Embryonic facial prominence (tissue), 1 donor: ENCODE results near the gene NFAM1.
A peak's percentile ranks its signal among the peaks of the same experiment; 100 is the strongest.

Experiments used
- DNase-seq: peaks from one replicate; pipeline ENCODE4 v3.0.0-alpha.2; 2016; ENCODE audit errors: extremely low spot score

The NFAM1 gene

DNA sequence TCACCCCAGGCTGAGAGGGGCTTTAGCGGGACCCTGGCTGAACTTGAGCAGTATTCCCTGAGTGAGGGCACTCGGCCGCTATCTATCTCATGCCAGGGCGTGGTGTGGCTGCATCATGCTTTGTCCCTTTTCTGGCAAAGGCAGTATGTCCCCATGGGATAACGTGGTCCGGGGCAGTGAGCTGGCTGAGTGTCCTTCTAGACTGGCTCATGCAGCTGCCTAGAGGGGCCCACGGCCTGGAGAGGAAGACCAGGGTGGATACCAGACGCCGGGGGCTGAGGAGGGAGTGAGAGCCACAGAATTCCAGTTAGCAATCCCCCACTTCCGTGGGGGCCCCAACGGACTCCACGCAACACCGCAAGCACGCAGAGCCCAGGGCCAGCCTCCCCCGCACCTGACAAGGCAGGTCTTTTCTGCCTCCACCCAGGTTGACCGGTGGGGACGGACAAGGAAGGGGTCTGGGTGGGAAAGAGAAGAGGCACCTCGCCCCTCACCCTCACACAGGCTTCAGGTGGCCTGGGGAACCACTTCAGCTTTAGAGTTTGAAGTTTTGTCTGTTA lies 15.5 kb downstream of the NFAM1 start:
- DNase-seq: no peak

DNA sequence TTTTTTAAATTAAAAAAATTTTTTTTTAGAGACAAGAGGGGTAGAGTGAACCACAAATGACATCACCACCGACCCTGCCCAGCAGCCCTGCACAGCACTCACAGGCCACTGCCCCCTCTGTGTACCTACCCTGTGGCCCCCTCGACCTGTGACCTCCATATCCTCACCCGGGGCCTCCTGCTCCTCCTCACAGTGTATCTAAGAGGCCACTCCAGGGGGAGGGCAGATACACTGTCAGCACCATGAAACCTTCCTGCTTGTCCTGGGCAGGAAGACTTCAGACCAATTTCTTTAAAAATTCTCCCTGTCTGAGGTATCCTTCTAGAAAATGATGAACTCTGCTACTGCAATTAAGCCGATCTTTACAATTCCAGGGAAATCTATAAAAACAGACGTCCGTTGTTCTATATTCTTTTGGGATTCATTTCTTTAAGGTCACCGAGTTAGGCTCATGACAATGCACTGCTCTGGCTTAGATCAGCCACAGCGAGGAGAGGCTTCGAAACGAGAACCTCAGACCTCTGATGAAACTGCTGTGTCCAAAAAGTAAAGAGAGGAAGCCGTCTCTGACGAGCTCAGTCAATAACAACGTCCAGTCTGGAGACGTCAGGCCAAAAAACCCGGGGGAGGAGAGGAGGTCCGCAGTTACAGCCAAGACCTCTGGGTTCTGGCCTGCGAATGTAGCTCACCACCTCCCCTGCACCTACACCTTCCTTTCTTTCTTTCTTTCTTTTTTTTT lies 17.5 kb downstream of the NFAM1 start:
- DNase-seq: no peak

DNA sequence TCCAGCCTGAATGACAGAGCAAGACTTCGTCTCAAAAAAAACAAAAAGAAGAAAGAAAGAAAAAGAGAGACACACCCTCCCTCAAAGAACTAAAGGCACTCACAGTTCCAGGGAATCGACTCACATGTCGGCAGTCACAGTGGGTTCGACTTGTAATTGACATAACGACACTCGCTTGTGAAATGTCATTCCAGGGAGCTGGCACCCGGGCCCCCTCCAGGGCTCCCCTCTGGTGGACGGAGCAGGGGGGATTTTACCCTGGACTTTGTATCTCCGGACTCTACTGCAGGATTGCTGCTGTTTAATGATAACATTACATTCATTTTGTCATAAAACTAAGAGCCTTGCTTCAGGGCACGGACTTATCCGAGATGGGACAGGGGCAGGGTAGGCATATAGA lies 18.2 kb downstream of the NFAM1 start:
- DNase-seq: no peak

DNA sequence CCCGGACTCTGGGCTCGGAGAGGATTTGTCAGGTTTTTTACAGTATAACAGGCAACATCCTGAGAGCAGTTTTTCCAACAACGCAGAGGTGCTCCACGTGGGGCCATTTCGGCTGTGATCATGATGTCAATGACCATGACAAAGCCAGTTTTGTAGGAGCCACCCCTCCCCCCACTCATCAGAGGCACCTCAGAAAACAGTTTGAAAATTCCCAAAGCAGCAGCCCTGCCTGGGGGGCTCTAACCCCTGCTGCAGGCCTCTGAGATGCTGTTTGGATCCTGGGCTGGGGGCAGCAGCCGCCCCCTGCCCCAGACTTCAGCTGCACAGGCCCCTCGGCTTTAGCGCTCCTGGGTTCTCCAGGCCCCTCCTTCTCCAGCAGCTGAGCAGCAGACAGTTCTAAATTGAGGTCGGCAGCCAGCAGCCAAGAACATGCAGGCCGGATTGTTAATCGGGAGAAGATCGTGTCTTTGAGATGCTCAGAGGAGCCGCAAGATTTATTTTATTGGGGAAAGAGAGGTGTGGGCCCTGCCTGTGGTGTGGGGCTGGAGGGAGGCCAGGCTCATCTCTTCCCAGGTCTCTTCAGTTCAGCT lies 19.4 kb downstream of the NFAM1 start:
- DNase-seq: no peak

DNA sequence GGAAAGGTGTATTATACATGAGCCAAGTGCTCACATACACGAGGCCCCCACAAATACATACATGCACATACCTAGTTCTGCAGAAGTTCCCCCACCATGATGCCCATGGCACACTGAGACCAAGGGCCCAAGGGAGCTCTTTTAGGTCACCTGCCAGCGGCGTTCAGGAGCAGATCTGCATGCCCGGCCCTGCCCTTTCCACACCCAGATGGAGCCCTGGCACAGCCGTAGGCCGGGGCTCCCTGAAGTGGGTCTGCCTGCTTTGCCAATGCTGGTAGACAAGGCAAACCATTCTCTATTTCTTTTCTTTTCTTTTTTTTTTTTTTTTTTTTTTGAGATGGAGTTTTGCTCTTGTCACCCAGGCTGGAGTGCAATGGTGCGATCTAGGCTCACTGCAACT lies 21.5 kb downstream of the NFAM1 start:
- no peak for DNase-seq

DNA sequence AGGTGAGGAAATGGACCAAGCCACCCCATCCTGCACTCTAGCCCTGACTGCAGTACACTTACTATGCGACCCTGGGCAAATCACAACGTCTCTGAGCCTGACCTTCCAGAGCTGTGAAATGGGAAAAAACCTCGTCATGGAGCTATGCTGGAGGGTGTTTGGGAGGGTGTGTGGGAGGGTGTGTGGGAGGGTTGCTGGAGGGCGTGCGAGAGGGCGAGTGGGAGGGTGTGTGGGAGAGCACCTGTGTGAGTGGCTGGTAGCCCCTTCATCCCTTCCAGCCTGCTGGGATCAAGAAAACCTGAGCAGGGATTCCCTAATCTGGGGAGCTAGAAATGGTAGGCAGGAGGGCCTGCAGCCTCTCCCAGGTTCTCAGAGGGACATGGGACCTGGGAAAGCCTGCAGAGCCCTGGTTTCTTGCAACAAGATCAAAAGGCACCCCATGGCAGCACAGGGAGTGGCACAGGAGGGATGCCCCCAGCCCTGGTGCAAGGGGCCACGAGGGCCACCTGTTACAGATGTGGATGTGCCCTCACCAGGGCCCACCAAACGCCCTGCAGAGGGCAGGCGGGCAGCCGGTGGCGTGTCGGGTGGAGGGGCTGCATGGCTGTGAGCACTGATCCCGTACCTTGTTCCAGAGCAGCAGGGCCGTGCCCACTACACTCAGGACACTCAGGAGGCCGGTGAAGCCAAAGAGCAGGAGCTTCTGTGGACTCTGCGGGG lies 23.2 kb downstream of the NFAM1 start:
- no peak for DNase-seq

DNA sequence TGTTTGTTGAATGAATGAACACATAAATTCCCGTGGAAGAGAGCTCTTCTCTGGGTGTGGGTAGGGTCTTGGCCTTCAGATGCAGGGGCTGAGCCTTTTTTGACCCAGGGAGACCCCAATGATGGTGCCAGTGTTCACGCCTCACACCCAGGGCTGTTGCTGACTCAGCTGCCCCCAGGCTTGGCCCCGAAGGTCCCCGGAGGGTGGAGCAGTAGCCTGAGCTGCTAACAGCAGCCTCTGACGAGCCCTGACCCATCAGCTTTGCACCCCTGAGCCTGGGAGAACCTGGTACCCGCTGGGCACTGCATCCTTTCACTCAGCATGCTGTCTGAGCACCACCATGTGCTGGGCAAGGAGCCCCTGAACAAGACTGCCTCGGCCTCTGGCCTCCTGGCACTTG lies 23.9 kb downstream of the NFAM1 start:
- no peak for DNase-seq

DNA sequence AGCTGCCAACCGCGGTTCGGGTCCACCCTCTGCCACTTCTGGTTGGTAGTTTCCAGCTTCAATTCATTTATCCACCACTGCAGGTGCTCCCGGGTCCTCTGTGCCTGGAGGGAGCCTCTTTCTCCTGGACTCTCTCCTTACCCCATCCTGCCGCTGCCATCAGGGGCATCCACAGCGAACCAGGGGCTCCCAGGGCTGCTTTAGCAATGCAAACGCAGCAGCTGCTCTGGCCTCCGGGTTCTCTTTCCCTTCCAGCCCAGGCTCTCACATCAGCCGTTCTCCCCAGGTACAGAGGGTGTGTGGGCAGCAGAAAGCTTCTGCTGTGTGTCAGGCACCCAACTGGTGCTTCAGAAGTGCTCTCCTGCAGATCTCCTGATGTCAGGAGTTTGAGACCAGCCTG lies 27.9 kb downstream of the NFAM1 start:
- DNase-seq: no peak

DNA sequence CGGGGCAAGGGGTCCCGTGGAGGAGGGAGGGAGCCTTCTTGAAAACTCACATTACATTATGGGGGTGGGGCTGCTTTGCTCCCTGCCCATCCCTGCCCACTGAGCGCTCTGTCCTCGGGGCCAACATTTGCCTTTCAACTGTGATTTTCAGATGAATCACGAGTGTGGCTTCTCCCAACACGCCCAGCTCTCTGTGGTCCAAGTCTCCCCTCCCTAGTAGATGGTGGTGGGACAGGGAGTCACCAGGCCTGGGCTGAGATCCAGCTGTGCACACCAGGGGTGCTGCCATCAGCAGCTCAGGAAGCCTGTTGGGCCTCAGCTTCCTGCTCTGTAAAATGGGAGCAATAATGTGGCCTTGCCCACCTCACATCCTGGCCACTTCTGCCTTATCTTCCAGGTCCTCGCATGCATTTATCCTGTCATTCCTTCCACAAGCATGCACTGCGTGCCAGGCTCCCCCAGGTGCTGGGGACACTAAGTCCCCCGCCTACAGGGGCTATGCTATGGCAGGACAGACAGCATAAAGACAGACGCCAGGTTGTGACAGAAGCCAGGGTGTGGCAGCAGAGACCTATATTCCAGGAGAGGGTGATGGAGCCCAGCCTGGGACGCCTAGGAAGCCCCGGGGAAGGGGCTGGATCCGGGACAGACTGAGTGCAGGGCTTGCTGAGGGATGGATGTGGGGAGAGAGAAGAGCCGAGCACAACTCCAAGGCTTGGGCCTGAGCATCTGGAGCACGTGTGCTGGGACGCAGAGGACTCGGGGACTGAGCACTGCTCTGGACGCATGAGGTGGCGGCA lies 30.5 kb downstream of the NFAM1 start:
- DNase-seq: no peak

DNA sequence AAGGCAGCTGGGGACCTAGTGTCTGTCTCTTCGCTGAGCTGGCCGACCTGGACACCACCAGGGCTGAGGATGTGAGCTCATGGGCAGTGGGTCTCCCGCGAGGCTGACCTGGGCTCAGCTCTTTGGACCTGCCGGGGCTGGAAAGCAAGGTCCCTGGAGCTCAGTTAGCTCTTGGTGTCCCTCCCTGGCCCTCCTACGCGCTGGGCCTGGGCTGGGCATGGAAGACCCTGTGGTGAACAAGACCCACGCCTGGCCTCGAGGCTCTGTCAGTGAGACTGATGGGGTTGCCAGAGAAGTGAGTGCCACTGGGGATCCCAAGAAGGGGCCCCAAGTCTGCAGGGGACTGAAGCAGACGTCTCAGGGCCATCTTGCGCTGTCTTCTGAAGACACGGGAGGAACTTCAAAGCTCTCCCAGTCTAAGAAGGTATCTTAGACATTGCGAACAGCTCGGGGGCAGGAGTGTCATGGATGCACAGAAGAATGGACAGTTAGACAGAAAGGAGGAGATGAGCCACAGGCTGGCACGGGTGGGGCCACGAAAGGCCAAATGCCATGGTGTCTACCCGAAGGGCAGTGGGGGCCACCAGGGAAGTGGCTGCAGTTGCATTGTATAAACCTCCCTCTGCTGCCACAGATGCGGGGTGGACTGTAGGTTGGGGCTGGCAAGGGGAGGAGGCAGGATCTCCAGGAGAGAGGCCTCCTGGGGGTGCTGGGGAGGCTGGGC lies 31.2 kb downstream of the NFAM1 start:
- DNase-seq: no peak

DNA sequence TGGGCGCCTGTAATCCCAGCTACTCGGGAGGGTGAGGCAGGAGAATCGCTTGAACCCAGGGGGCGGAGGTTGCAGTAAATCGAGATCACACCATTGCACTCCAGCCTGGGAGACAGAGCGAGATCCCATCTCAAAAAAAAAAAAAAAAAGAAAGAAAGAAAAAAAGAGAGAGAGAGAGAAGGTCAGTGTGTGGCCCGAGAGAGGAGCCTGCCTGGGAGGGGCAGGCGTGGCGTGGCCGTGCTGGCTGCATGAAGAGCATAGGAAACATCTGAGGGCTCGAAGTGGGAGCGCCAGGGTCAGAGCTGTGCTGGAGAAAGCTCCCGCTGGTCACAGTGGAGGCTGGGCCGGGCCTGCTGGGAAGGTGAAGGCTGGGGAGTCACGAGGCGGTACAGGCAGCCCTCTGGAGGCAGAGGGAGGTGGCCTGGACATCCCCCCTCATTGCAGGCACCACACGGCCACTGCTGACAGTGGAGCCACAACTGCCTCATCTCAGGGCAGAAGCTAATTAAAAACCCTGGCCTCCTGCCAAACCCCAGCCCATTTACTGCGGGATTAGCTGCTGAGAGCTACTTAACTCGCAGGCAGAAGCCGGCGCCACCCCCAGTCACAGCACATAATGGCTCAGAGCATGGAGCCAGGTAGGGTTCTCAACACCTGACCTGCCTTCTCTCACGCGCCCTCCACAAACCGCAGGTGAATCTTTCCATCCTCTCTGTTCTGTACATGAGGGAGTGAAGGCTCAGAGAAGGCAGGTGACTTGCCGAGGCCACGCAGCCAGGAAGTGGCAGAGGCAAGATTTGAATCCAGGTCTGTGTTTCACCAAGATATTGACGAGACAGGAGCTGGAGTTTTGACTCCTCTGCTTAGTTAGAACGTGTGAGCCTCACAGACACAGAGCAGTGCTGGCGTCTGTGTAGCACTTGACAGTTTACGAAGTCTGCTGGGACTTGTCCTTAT lies 32.6 kb downstream of the NFAM1 start:
- no peak for DNase-seq

DNA sequence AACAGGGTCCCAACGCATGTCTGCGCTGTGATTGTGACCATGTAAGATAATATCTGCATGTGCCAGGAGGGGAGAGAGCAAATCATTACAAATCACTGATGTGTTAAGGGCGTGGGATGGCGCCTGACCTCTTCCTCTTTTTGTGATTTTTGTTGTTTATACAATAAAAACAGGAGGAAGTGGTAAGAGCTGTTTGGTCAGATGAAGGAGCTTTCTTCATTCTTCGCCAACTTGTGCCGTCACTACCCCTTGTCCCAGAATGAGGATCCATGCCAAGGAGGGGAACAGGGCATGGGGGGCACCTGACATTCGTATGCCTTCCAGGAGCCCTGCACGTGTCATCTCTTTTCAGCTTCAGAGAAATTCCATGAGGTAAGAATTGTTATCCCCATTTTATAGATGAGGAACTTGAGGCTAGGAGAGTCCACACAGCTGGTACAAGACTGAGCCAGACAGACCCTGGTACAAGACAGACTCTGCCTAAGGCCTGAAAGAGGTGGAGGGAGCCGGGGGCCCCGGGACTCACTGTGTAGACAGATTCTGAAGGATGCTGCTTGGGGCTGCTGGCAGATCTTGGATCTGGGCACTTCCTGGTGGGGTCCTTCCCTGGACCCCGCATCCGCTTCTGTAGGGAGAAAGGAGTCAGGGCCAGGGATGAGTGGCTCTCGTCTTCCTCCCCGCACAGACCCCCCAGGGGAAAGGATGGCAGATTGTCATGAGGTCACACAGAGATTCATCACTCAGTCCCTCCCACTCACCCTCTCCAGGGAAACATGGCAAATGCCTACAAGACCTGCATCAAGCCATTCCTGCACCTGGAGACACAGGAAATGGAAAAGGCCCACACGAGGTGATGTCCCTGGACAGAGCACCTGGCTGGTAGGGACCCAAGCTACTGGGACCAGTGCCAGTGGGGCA lies 34.6 kb downstream of the NFAM1 start:
- DNase-seq: no peak

DNA sequence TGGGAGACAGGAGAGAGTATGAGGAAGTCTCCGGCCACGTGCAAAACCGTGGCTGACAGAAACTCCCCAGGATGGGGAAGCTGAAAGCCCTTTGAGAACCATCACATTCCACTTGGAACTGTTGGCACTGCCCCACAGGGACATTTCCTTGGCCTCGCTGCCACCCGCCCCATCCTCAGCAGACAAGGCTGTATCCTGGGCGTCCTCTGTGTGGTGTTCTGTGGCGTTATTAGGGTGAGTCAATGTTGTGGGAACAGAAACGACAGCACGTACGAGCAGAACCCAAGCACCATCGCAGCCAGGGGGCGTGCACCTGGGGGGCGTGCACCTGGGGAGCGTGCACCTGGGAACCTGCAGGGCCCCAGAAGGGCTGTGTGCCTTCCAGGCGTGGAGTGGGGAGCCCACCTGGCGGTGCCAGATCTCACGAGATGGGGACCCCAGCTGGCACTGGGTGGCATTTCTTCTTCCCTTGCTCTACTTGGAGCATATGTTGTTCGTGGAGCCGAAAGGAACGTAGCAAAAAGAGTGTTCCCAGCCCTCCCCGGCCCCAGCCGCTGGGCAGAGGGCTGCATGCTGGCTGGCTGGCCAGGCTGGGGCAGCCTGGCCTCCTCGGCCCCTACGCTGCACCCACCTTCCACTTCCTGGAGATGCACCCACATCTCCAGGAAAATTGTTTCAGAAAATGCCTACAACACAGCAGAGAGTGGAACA lies 35.4 kb downstream of the NFAM1 start:
- DNase-seq: no peak

DNA sequence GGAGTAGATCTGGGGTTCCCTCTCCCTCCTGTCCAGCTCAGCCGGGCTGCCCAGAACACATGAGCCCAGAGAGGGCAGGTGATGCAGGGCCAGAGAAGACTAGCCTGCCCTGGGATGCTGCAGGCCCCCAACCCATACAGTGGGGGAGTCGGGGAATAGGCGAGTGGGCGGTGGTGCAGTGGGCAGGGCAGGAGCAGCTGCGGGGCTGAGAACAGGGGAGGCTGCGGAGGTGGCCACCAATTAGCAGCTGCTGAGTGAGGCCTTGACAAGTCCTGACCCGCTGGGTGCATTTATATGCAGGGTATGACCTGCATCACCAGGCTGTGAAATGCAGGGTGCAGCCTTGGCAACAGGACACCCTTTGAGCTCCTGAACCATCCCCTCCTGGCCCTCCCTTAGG lies 43.1 kb downstream of the NFAM1 start:
- DNase-seq: no peak

DNA sequence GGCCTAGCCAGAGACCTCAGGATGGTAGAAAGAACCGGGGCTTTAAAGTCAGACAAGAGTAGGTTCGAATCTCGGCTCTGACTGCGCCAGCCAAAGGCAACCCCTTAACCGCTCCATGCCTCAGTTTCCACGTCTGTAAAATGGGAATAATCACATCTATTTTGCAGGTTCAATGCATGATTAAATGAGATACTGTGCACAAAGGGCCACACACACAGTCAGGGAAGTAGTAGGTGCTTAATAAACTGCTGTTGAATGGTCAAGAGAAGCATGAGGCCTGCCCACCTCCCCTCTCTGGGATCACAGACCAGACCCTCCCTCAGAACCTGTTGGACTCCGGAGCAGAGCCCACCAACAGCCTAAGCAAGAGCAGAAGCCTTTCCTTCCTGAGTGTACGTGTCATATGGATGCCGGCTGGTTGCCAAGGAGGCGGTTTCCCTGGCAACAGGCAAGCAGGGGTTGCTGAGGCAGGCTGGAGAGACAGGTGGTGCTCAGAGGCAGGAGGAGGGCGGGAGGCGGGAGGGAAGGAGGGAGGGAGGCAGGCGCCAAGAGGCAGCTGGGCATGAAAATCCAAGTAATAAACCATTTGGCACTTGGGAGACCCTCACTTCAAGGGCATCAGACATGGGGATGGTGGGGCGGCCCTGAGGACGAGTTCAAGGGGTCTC lies 43.9 kb downstream of the NFAM1 start:
- peak; percentile 43 for DNase-seq

DNA sequence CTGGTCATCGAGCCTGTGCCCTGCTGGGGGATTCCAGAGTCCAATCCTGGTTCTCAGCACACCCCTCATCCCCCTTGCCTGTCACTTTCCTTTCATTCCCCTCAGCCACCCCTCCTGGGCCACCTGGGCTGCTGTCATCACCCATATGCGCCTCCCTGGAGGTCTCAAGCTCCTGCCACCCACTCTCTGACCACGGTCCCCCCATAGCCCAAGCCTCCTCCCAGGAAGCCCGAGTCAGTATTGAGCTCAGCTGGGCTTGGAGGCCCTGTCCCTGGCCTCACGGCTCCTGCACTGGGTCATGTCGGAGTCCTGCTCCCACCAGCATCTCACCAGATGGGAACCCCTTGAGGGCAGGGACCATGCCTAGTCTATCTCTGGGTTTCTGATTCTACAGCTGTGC lies 44.6 kb downstream of the NFAM1 start:
- DNase-seq: no peak

DNA sequence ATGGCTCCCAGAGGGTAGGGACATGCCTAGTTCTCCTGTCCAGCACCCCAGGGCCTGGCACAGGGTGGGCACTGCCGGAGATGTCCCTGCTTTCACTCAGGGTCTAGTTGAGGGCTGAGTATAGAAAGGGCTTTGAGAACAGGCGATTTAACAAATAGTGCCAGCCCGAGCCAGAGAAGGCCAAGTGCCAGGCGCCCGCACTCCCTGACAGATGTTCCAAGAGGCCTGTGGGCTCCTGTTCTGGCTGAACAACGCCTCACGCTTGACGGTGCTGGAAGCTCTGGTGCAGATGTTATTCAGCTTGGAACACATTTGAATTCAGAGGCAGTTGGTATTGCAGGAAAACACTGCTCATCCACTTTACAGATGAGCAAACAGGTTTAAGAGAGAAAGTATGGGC lies 46.5 kb downstream of the NFAM1 start:
- DNase-seq: no peak

DNA sequence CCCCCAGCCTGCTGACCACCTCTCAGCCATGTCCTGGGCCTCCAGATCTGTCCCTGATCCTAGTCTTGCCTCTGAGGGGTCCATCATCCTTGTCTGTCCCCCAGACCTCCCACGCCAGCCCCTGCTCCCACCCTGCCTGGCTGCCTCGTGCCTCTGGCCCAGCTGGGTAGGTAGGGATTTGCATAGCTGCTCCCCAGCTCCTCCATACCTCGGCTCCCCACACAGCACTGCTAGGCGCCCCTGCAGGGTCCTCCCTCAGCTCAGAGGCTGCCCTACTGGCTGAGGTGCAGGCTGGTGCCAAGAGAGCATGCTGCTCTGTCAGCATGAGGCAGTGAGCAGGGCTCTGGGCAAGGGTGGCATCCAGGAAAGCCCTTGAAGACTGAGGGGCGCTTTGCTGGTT lies 47.7 kb downstream of the NFAM1 start:
- no peak for DNase-seq
